GM23338 (cell line): ENCODE results near the gene UBE2G2. TPM values are rescaled to one million over a fixed set of nuclear protein-coding genes. Genes with fewer than 3 reads are reported as not detected.

ENCODE experiments used
- ATAC-seq: fragments of 200-7000 bp; cut with Tn5 transposase; 3 replicates; pipeline ENCODE4 v1.9.1; 2020
- DNase-seq: peaks from one replicate; pipeline ENCODE4 v3.0.0-alpha.2; 2015; ENCODE audit warnings: low spot score
- H2AFZ ChIP-seq: fragments of 200-600 bp; sonication (generic); 2 replicates; pipeline ENCODE4 v1.8.0; 2016; ENCODE audit warnings: antibody characterized with exemption, mild to moderate bottlenecking, moderate library complexity
- H3F3A ChIP-seq: fragments of 200-600 bp; sonication (generic); replicated peaks from 2 replicates; pipeline ENCODE4 v1.8.0; 2017; ENCODE audit warnings: antibody characterized with exemption, mixed run types, low read depth
- H3K27ac ChIP-seq: fragments of 200-600 bp; sonication (generic); 2 replicates; pipeline ENCODE4 v1.6.1; 2016; ENCODE audit warnings: low read depth
- H3K27me3 ChIP-seq: fragments of 200-600 bp; sonication (generic); 2 replicates; pipeline ENCODE4 v1.8.0; 2016; ENCODE audit warnings: mild to moderate bottlenecking, mixed run types, moderate library complexity; ENCODE audit not compliant: insufficient read depth
- H3K36me3 ChIP-seq: fragments of 200-600 bp; sonication (generic); 2 replicates; pipeline ENCODE4 v1.8.0; 2016; ENCODE audit warnings: mild to moderate bottlenecking; ENCODE audit not compliant: insufficient read depth
- H3K4me1 ChIP-seq: fragments of 200-600 bp; sonication (generic); 2 replicates; pipeline ENCODE4 v1.8.0; 2016; ENCODE audit warnings: mild to moderate bottlenecking, moderate library complexity; ENCODE audit not compliant: insufficient read depth
- H3K4me2 ChIP-seq: fragments of 200-600 bp; sonication (generic); 2 replicates; pipeline ENCODE4 v1.7.1; 2017; ENCODE audit warnings: mixed run types
- H3K4me3 ChIP-seq: fragments of 200-600 bp; sonication (generic); 2 replicates; pipeline ENCODE4 v1.6.1; 2016; ENCODE audit warnings: mixed run types
- H3K79me2 ChIP-seq: fragments of 200-600 bp; sonication (generic); replicated peaks from 2 replicates; pipeline ENCODE4 v1.8.0; 2017; ENCODE audit warnings: mild to moderate bottlenecking; ENCODE audit not compliant: insufficient read depth
- H3K9me2 ChIP-seq: fragments of 200-600 bp; sonication (generic); 2 replicates; pipeline ENCODE4 v1.8.0; 2017; ENCODE audit not compliant: insufficient read depth
- H4K20me1 ChIP-seq: fragments of 200-600 bp; sonication (generic); replicated peaks from 2 replicates; pipeline ENCODE4 v1.8.0; 2017; ENCODE audit warnings: mild to moderate bottlenecking; ENCODE audit not compliant: insufficient read depth
- H3K27ac Mint-ChIP-seq: 2 replicates; pipeline ENCODE4 v1.8.0; 2020; ENCODE audit warnings: inconsistent platforms, mild to moderate bottlenecking, moderate library complexity, mixed read lengths
- H3K27me3 Mint-ChIP-seq: 3 replicates; pipeline ENCODE4 v1.8.0; 2022; ENCODE audit warnings: low read depth, mild to moderate bottlenecking, moderate library complexity, mixed read lengths, inconsistent platforms; ENCODE audit not compliant: insufficient read depth, poor library complexity
- H3K36me3 Mint-ChIP-seq: 3 replicates; pipeline ENCODE4 v1.8.0; 2021; ENCODE audit warnings: low read depth, mild to moderate bottlenecking, inconsistent platforms, moderate library complexity, mixed read lengths
- H3K4me1 Mint-ChIP-seq: 3 replicates; pipeline ENCODE4 v1.8.0; 2020; ENCODE audit warnings: mild to moderate bottlenecking, inconsistent platforms, mixed read lengths
- H3K4me3 Mint-ChIP-seq: 3 replicates; pipeline ENCODE4 v1.8.0; 2021; ENCODE audit warnings: moderate library complexity, mild to moderate bottlenecking, inconsistent platforms, mixed read lengths
- H3K9me3 Mint-ChIP-seq: 3 replicates; pipeline ENCODE4 v1.8.0; 2020; ENCODE audit warnings: moderate library complexity, mild to moderate bottlenecking, inconsistent platforms, mixed read lengths
- CREB1 ChIP-seq: fragments of 250-450 bp; sonication (Bioruptor Pico); IDR thresholded peaks from 2 replicates; pipeline ENCODE4 v1.5.0; 2020; ENCODE audit warnings: low read depth, mild to moderate bottlenecking, moderate library complexity
- EZH2 ChIP-seq: fragments of 200-600 bp; sonication (generic); IDR thresholded peaks from one replicate; pipeline ENCODE4 v1.8.0; 2017; ENCODE audit warnings: antibody characterized with exemption, mild to moderate bottlenecking, low read depth; ENCODE audit not compliant: unreplicated experiment
- EZH2phosphoT487 ChIP-seq: fragments of 200-600 bp; sonication (generic); IDR thresholded peaks from one replicate; pipeline ENCODE4 v1.8.1; 2018; ENCODE audit warnings: antibody characterized with exemption; ENCODE audit not compliant: unreplicated experiment
- JUNB ChIP-seq: IDR thresholded peaks from one replicate; pipeline ENCODE4 v1.6.1; 2016; ENCODE audit warnings: antibody characterized with exemption; ENCODE audit not compliant: unreplicated experiment
- NANOG ChIP-seq: IDR thresholded peaks from 2 replicates; pipeline ENCODE4 v1.6.1; 2016; ENCODE audit warnings: antibody characterized with exemption, borderline replicate concordance
- POLR2AphosphoS5 ChIP-seq: IDR thresholded peaks from 2 replicates; pipeline ENCODE4 v1.6.1; 2016; ENCODE audit warnings: antibody characterized with exemption, low read depth
- REST ChIP-seq: IDR thresholded peaks from one replicate; pipeline ENCODE4 v1.6.1; 2018; ENCODE audit warnings: antibody characterized with exemption; ENCODE audit not compliant: unreplicated experiment
- STAT1 ChIP-seq: IDR thresholded peaks from one replicate; pipeline ENCODE4 v1.6.1; 2016; ENCODE audit warnings: antibody characterized with exemption; ENCODE audit not compliant: unreplicated experiment
- ZNF114 ChIP-seq: fragments of 250-450 bp; sonication (Bioruptor Pico); IDR thresholded peaks from 2 replicates; pipeline ENCODE4 v1.5.0; 2020; ENCODE audit warnings: mild to moderate bottlenecking, moderate library complexity
- ZNF331 ChIP-seq: fragments of 250-450 bp; sonication (Bioruptor Pico); IDR thresholded peaks from 2 replicates; pipeline ENCODE4 v1.5.0; 2020; ENCODE audit warnings: low read depth, mild to moderate bottlenecking, moderate library complexity
- polyA plus RNA-seq: library from polyadenylated mRNA; unstranded; fragments of >200 nt; fragmentation: Nextera tagmentation; extraction: Ambion mirVana; gene quantifications from 2 replicates; pipeline ENCODE4 v1.2.1, GENCODE V29; 2016
- total RNA-seq: library from RNA; depleted of rRNA; stranded (reverse); fragments of >200 nt; shearing (Covaris generic); gene quantifications from 2 replicates; pipeline ENCODE4 v1.2.3, GENCODE V29; 2014
- TF ChIP-seq, protein P1 (sequence below), 2 experiments: fragments of 200-600 bp in 1 of 2; sonication (generic) in 1 of 2; conservative IDR thresholded peaks; 2 replicates each; pipeline versions ENCODE4 v1.5.1 to v1.6.1; 2016 to 2017; ENCODE audit warnings: antibody characterized with exemption in 2 of 2, low read depth in 2 of 2, mild to moderate bottlenecking in 2 of 2, moderate library complexity in 1 of 2
- TF ChIP-seq, protein P2 (sequence below): IDR thresholded peaks from 2 replicates; pipeline ENCODE4 v1.6.1; 2016; ENCODE audit warnings: antibody characterized with exemption
- TF ChIP-seq, protein P3 (sequence below): fragments of 250-450 bp; sonication (Bioruptor Pico); IDR thresholded peaks from 2 replicates; pipeline ENCODE4 v1.5.0; 2020; ENCODE audit warnings: mild to moderate bottlenecking, moderate library complexity

UBE2G2 gene
- total and polyA plus RNA-seq, 2 experiments from 2014 or later, result 66.4 to 100 TPM

DNA sequence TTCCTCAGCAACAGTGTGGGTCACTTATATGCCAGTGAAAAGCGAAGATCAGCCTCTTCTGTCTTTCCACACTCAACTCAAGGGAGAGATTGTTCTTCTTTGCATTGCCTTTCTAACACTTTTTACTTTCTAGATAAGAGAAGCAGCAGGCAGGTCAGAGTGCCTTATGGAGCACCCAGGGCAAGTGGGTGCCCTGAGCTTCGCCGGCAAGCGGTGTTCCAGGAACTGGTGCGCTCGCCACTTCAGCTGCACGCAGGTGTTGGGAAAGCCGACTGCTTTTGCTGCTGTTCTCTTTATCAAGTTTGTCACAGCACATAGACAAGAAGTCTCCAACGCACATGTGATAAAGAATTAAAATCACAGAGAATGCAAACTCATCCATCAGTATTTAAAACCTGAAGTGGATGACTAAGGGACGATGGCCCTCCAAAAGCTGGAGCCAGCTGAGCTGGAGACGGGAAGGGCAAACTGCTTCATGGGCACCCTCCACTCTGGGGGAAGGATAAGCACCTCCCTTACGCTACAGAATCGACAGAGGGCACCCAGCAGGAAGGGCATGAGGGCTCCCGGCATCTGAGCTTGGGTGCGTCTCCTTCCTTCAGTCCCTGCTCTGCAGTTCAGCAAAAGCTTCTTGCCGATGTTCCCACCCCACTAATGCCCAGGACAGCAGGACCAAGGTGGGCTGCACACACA, 20.7 kb downstream of the UBE2G2 start:
- H3K27me3 Mint-ChIP-seq, result no peaks in the 10 kb centered on the region
- Histone ChIP-seq H3K4me2 (no peak overlapping the region), H3K9me2 (no peaks in the 10 kb centered on the region), H3K36me3 (peaks cover 15% of the 10 kb centered on the region), H3K4me3 (no peak overlapping the region), H3K79me2 (peaks cover 93% of the 10 kb centered on the region), H3K4me1 (no peaks in the 10 kb centered on the region), H3K27ac (0 out of 2 replicates have a peak overlapping the region, but pooled peaks have one; percentile 72), H3K27me3 (no peaks in the 10 kb centered on the region), H2AFZ (no peak overlapping the region), H3F3A (no peaks in the 10 kb centered on the region), H4K20me1 (peaks cover 32% of the 10 kb centered on the region)
- DNase-seq (no peak), ATAC-seq (no peak)
- no peak overlapping the region for H3K4me3 Mint-ChIP-seq
- peaks cover 45% of the 10 kb centered on the region for H3K36me3 Mint-ChIP-seq
- no peaks in the 10 kb centered on the region for H3K4me1 Mint-ChIP-seq
- no peak for TF ChIP-seq NANOG
- no peak for TF ChIP-seq ZNF331 (CRISPR knock-in tag)
- TF ChIP-seq JUNB, result no peak
- TF ChIP-seq, protein P1, sequence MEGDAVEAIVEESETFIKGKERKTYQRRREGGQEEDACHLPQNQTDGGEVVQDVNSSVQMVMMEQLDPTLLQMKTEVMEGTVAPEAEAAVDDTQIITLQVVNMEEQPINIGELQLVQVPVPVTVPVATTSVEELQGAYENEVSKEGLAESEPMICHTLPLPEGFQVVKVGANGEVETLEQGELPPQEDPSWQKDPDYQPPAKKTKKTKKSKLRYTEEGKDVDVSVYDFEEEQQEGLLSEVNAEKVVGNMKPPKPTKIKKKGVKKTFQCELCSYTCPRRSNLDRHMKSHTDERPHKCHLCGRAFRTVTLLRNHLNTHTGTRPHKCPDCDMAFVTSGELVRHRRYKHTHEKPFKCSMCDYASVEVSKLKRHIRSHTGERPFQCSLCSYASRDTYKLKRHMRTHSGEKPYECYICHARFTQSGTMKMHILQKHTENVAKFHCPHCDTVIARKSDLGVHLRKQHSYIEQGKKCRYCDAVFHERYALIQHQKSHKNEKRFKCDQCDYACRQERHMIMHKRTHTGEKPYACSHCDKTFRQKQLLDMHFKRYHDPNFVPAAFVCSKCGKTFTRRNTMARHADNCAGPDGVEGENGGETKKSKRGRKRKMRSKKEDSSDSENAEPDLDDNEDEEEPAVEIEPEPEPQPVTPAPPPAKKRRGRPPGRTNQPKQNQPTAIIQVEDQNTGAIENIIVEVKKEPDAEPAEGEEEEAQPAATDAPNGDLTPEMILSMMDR (conservative IDR thresholded peaks at IDR 0.05; ENCODE audit: low read depth in 2 of 2), result no peak
- TF ChIP-seq ZNF114, result no peak
- TF ChIP-seq, protein P2, sequence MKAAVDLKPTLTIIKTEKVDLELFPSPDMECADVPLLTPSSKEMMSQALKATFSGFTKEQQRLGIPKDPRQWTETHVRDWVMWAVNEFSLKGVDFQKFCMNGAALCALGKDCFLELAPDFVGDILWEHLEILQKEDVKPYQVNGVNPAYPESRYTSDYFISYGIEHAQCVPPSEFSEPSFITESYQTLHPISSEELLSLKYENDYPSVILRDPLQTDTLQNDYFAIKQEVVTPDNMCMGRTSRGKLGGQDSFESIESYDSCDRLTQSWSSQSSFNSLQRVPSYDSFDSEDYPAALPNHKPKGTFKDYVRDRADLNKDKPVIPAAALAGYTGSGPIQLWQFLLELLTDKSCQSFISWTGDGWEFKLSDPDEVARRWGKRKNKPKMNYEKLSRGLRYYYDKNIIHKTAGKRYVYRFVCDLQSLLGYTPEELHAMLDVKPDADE, result no peak
- TF ChIP-seq POLR2AphosphoS5, result no peak
- TF ChIP-seq STAT1, result no peak
- TF ChIP-seq, protein P3, sequence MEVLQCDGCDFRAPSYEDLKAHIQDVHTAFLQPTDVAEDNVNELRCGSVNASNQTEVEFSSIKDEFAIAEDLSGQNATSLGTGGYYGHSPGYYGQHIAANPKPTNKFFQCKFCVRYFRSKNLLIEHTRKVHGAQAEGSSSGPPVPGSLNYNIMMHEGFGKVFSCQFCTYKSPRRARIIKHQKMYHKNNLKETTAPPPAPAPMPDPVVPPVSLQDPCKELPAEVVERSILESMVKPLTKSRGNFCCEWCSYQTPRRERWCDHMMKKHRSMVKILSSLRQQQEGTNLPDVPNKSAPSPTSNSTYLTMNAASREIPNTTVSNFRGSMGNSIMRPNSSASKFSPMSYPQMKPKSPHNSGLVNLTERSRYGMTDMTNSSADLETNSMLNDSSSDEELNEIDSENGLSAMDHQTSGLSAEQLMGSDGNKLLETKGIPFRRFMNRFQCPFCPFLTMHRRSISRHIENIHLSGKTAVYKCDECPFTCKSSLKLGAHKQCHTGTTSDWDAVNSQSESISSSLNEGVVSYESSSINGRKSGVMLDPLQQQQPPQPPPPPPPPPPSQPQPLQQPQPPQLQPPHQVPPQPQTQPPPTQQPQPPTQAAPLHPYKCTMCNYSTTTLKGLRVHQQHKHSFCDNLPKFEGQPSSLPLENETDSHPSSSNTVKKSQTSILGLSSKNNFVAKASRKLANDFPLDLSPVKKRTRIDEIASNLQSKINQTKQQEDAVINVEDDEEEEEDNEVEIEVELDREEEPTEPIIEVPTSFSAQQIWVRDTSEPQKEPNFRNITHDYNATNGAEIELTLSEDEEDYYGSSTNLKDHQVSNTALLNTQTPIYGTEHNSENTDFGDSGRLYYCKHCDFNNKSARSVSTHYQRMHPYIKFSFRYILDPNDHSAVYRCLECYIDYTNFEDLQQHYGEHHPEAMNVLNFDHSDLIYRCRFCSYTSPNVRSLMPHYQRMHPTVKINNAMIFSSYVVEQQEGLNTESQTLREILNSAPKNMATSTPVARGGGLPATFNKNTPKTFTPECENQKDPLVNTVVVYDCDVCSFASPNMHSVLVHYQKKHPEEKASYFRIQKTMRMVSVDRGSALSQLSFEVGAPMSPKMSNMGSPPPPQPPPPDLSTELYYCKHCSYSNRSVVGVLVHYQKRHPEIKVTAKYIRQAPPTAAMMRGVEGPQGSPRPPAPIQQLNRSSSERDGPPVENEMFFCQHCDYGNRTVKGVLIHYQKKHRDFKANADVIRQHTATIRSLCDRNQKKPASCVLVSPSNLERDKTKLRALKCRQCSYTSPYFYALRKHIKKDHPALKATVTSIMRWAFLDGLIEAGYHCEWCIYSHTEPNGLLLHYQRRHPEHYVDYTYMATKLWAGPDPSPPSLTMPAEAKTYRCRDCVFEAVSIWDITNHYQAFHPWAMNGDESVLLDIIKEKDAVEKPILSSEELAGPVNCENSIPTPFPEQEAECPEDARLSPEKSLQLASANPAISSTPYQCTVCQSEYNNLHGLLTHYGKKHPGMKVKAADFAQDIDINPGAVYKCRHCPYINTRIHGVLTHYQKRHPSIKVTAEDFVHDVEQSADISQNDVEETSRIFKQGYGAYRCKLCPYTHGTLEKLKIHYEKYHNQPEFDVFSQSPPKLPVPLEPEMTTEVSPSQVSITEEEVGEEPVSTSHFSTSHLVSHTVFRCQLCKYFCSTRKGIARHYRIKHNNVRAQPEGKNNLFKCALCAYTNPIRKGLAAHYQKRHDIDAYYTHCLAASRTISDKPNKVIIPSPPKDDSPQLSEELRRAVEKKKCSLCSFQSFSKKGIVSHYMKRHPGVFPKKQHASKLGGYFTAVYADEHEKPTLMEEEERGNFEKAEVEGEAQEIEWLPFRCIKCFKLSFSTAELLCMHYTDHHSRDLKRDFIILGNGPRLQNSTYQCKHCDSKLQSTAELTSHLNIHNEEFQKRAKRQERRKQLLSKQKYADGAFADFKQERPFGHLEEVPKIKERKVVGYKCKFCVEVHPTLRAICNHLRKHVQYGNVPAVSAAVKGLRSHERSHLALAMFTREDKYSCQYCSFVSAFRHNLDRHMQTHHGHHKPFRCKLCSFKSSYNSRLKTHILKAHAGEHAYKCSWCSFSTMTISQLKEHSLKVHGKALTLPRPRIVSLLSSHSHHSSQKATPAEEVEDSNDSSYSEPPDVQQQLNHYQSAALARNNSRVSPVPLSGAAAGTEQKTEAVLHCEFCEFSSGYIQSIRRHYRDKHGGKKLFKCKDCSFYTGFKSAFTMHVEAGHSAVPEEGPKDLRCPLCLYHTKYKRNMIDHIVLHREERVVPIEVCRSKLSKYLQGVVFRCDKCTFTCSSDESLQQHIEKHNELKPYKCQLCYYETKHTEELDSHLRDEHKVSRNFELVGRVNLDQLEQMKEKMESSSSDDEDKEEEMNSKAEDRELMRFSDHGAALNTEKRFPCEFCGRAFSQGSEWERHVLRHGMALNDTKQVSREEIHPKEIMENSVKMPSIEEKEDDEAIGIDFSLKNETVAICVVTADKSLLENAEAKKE (CRISPR knock-in tag), result no peak
- no peak for TF ChIP-seq CREB1 (CRISPR knock-in tag)
- no peak for TF ChIP-seq REST
- TF ChIP-seq EZH2phosphoT487, result no peak
- no peak for TF ChIP-seq EZH2
- 0 out of 2 replicates have a peak overlapping the region, but pooled peaks have one; percentile 25 for H3K27ac Mint-ChIP-seq
- H3K9me3 Mint-ChIP-seq, result no peaks in the 10 kb centered on the region
